HG02852 (cell line): ENCODE data around the gene ABCF2.

Experiments used
- ATAC-seq: cut with Tn5 transposase; IDR thresholded peaks from one replicate; pipeline ENCODE4 v1.9.1; 2021; ENCODE audit warnings: mild to moderate bottlenecking, moderate library complexity; ENCODE audit not compliant: unreplicated experiment

Gene ABCF2

GRCh38 chr7:151175047-151175792 is 51.8 kb downstream of the ABCF2 start:
- no peak for ATAC-seq

- ATAC-seq: no peak
Measured at GRCh38 chr7:151174246-151175046, 52.6 kb downstream of the ABCF2 start.

GRCh38 chr7:151173386-151174245 is 53.4 kb downstream of the ABCF2 start:
- no peak for ATAC-seq

GRCh38 chr7:151172273-151173141 is 54.5 kb downstream of the ABCF2 start:
- ATAC-seq: peak; percentile 68

- no peak for ATAC-seq
Measured at GRCh38 chr7:151168787-151169162, 58.2 kb downstream of the ABCF2 start.

GRCh38 chr7:151168003-151168786 is 58.8 kb downstream of the ABCF2 start:
- ATAC-seq: no peak

- no peak for ATAC-seq
Measured at GRCh38 chr7:151167197-151167961, 59.6 kb downstream of the ABCF2 start, which contains the start of gene GBX1. Gene GBX1 (minus strand): TSS chr7:151167694. CDS start chr7:151167548, 146 bp downstream.

- no peak for ATAC-seq
Measured at GRCh38 chr7:151166629-151167196, 60.3 kb downstream of the ABCF2 start.
